Gastroesophageal sphincter (tissue), 4 donors: Measurements from ENCODE around the gene LRRC25. TPM values are rescaled to one million over a fixed set of nuclear protein-coding genes. Genes with fewer than 3 reads are reported as not detected.

Experiments
- ATAC-seq: fragments of 150-250 bp; one replicate; pipeline ENCODE4 v1.9.1; 2016; ENCODE audit warnings: mild to moderate bottlenecking, moderate library complexity
- H3K27ac ChIP-seq, 4 donors: fragments of 200-600 bp; sonication (generic) in 3 of 4; 1 replicate in 3 of 4; 2 replicates in 1 of 4; pipeline ENCODE4 v1.5.1; 2016 to 2019
- H3K27me3 ChIP-seq: fragments of 200-600 bp; sonication (generic); one replicate; pipeline ENCODE4 v1.5.1; 2019
- H3K36me3 ChIP-seq, 2 donors: fragments of 200-600 bp; sonication (generic); one replicate each; pipeline ENCODE4 v1.5.1; 2019; ENCODE audit warnings: control low read depth in 1 of 2
- H3K4me1 ChIP-seq, 3 donors: fragments of 200-600 bp; sonication (generic); 1 replicate in 2 of 3; 2 replicates in 1 of 3; pipeline ENCODE4 v1.5.1; 2016 to 2019; ENCODE audit warnings: control low read depth in 2 of 3
- H3K4me3 ChIP-seq, 2 donors: fragments of 200-600 bp; sonication (generic); one replicate each; pipeline ENCODE4 v1.5.1; 2019; ENCODE audit warnings: mild to moderate bottlenecking in 1 of 2, moderate library complexity in 1 of 2
- H3K9me3 ChIP-seq, 3 donors: fragments of 200-600 bp; sonication (generic); one replicate each; pipeline ENCODE4 v1.5.1; 2017 to 2019; ENCODE audit warnings: control low read depth in 2 of 3
- EP300 ChIP-seq: sonication (generic); formaldehyde crosslinking; IDR thresholded peaks from one replicate; pipeline ENCODE4 v1.6.1; 2017; ENCODE audit warnings: antibody characterized with exemption, mild to moderate bottlenecking
- POLR2A ChIP-seq, 2 donors: fragments of 450-650 bp; IDR thresholded peaks; one replicate each; pipeline ENCODE4 v1.6.1; 2017; ENCODE audit warnings: antibody characterized with exemption in 2 of 2, mild to moderate bottlenecking in 2 of 2, moderate library complexity in 1 of 2
- POLR2AphosphoS5 ChIP-seq: sonication (generic); formaldehyde crosslinking; IDR thresholded peaks from one replicate; pipeline ENCODE4 v1.6.1; 2017; ENCODE audit warnings: antibody characterized with exemption
- WGBS, 2 donors: methylation state at CpG; one replicate each; pipeline ENCODE4 v1.1.5; 2018; ENCODE audit warnings: low coverage in 1 of 2; 5-methylcytosine and 5-hydroxymethylcytosine counted together
- small RNA-seq, 4 donors: library from RNA; depleted of rRNA; stranded (forward); fragments of <200 nt; gene quantifications; one replicate each; pipeline ENCODE3, GENCODE V24; 2016
- total RNA-seq, 4 donors: library from RNA; depleted of rRNA; stranded (reverse); fragments of >200 nt; gene quantifications; one replicate each; pipeline ENCODE4 v1.1.0, GENCODE V29; 2016
- TF ChIP-seq, protein P1 (sequence below), 4 experiments: fragments of 200-600 bp in 2 of 4; fragments of 450-650 bp in 2 of 4; sonication (generic) in 1 of 4; IDR thresholded peaks; one replicate each; pipeline ENCODE4 v1.5.1; 2017 to 2019; ENCODE audit warnings: antibody characterized with exemption in 4 of 4, mild to moderate bottlenecking in 2 of 4, moderate library complexity in 2 of 4

LRRC25 gene
- total RNA-seq, 4 donors from 2014 or later = 1.9 to 19.0 (median 4.8) TPM

DNA sequence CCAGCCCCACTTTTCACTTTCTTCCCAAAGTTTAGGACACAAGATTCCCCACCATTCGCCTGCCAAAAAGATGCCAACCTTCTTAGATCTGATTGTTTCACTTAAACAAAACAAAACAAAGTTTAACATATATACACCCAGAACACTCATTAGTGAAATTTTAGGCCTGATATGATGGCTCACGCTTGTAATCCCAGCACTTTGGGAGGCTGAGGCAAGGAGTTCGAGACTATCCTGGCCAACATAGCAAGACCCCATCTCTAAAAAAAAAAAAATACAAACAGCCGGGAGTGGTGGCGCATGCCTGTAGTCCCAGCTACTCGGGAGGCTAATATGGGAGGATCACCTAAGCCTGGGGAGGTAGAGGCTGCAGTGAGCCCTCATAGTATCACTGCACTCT, 52.1 kb downstream of the LRRC25 start:
- WGBS, 2 donors = 100% methylated on average over 3 to 4 of the region's 6 CpGs
- TF ChIP-seq EP300 (no peak), POLR2AphosphoS5 (no peak), POLR2A (IDR thresholded peaks at IDR 0.05) (no peak)
- TF ChIP-seq, protein P1, sequence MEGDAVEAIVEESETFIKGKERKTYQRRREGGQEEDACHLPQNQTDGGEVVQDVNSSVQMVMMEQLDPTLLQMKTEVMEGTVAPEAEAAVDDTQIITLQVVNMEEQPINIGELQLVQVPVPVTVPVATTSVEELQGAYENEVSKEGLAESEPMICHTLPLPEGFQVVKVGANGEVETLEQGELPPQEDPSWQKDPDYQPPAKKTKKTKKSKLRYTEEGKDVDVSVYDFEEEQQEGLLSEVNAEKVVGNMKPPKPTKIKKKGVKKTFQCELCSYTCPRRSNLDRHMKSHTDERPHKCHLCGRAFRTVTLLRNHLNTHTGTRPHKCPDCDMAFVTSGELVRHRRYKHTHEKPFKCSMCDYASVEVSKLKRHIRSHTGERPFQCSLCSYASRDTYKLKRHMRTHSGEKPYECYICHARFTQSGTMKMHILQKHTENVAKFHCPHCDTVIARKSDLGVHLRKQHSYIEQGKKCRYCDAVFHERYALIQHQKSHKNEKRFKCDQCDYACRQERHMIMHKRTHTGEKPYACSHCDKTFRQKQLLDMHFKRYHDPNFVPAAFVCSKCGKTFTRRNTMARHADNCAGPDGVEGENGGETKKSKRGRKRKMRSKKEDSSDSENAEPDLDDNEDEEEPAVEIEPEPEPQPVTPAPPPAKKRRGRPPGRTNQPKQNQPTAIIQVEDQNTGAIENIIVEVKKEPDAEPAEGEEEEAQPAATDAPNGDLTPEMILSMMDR (IDR thresholded peaks at IDR 0.05) = no peak
- no peaks in the 10 kb centered on the region for H3K27me3 ChIP-seq
- ATAC-seq = no peak
- no peak overlapping the region for H3K4me3 ChIP-seq
- H3K9me3 ChIP-seq = no peaks in the 10 kb centered on the region
- H3K36me3 ChIP-seq = peaks cover 0 to 46% of the 10 kb centered on the region in 2 donors
- peaks cover 0 to 42% (median 3%) of the 10 kb centered on the region in 3 donors for H3K4me1 ChIP-seq
- H3K27ac ChIP-seq = no peak overlapping the region

DNA sequence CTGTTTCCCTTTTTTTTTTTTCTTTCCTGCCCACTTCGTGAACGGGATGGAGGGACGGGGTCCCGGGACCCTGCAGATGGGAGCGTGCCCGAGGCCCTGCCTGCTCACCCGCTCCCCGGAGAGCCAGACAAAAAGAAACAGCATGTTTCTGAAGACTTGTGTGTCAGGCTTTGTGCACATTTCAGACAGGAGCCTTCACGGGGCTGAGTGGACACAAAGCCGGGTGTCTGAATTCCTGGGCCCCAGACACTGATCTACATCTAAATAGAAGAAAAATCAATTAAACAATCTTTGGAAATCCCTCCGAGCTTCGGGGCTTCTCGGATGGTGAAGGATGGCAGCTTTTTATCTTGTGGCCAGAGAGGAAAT, 52.9 kb downstream of the LRRC25 start:
- Histone ChIP-seq H3K27me3 (no peaks in the 10 kb centered on the region), H3K9me3 (no peaks in the 10 kb centered on the region), H3K4me3 (no peak overlapping the region), H3K36me3 (peaks cover 0 to 42% of the 10 kb centered on the region in 2 donors), H3K4me1 (peaks cover 0 to 44% (median 3%) of the 10 kb centered on the region in 3 donors), H3K27ac (peak overlapping the region in 2 of 4 donors; percentile 50 to 51)
- WGBS, 2 donors = 45 to 50% methylated on average over 5 of the region's 13 CpGs
- ATAC-seq = no peak
- no peak for TF ChIP-seq POLR2AphosphoS5
- no peak for TF ChIP-seq POLR2A (IDR thresholded peaks at IDR 0.05)
- TF ChIP-seq, protein P1 (IDR thresholded peaks at IDR 0.05) = no peak
- no peak for TF ChIP-seq EP300

DNA sequence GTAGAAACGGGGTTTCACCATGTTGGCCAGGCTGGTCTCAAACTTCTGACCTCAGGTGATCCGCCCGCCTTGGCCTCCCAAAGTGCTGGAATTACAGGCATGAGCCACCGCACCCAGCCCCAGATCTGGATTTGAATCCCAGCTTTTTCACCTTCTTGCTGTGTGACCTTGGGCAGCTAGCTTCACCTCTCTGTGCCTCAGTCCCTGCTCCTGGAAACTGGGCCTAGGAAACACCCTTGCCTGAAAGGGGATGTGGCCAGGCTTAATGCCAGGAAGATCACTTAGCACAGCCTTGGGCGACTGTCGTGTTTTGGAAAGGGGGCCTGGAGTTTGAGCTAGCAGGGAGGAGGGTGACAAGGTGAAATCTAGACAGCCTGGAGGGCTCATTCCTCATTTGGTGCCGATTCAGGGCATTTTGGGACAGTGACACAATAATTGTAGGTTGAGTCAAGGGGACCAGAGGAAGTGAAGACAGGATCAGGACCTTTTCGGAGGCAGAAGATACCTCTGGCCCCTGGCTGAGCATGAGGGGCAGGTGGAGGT, 55.3 kb downstream of the LRRC25 start:
- peaks cover 0 to 49% (median 3%) of the 10 kb centered on the region in 3 donors for H3K4me1 ChIP-seq
- 74% methylated on average over 4 of the region's 8 CpGs; no CpG with 5 or more reads in 1 of the 2 donors for WGBS, 2 donors
- peaks cover 0 to 30% of the 10 kb centered on the region in 2 donors for H3K36me3 ChIP-seq
- H3K27ac ChIP-seq = peak overlapping the region in 3 of 4 donors; percentile 84 to 90 (median 85)
- TF ChIP-seq POLR2A (IDR thresholded peaks at IDR 0.05) (no peak), EP300 (no peak), POLR2AphosphoS5 (no peak)
- TF ChIP-seq, protein P1 (IDR thresholded peaks at IDR 0.05) = no peak
- no peaks in the 10 kb centered on the region for H3K27me3 ChIP-seq
- H3K9me3 ChIP-seq = no peaks in the 10 kb centered on the region
- H3K4me3 ChIP-seq = no peak overlapping the region
- ATAC-seq = no peak

Small RNAs within 50 kb of the gene (small RNA-seq; reads per million reads assigned to genes)
- 0 reads per million in 4 donors for gene MIR3189

Other genes with a start within 250 kb of the LRRC25 start
- 10 to 100 TPM in 3 of 4 donors, 1 to 10 TPM in 1; 5.3 to 30.1 (median 22.7) TPM for gene PIK3R2, start 244.5 kb downstream of the LRRC25 start, total RNA-seq
- 10 to 100 TPM in 3 of 4 donors, 1 to 10 TPM in 1; 4.4 to 79.6 (median 40.8) TPM for gene IFI30, start 223.8 kb downstream of the LRRC25 start, total RNA-seq
- gene MPV17L2, start 204.4 kb downstream of the LRRC25 start, total RNA-seq = 10 to 100 TPM; 13.8 to 30.7 (median 22.4) TPM
- 1 to 10 TPM in 3 of 4 donors, under 1 TPM in 1; 0.92 to 3.8 (median 1.6) TPM for gene RAB3A, start 193.6 kb downstream of the LRRC25 start, total RNA-seq
- 1 to 10 TPM in 1 of 4 donors, under 1 TPM in 3; 0.35 to 2.3 (median 0.53) TPM for gene PDE4C, start 171.2 kb downstream of the LRRC25 start, total RNA-seq
- 1 to 10 TPM in 2 of 4 donors, under 1 TPM in 2; 0.27 to 4.4 (median 1.3) TPM for gene IQCN, start 123.2 kb downstream of the LRRC25 start, total RNA-seq
- 100 to 1,000 TPM; 241 to 573 (median 297) TPM for gene JUND, start 116.0 kb downstream of the LRRC25 start, total RNA-seq
- 100 to 1,000 TPM in 1 of 4 donors, 10 to 100 TPM in 3; 81.2 to 116 (median 94.5) TPM for gene LSM4, start 74.5 kb downstream of the LRRC25 start, total RNA-seq
- gene PGPEP1, start 57.0 kb downstream of the LRRC25 start, total RNA-seq = 10 to 100 TPM; 15.0 to 38.2 (median 23.1) TPM
- gene GDF15, start 11.5 kb downstream of the LRRC25 start, total RNA-seq = 1 to 10 TPM in 3 of 4 donors, under 1 TPM in 1; 0.62 to 3.7 (median 3.0) TPM
- 10 to 100 TPM; 58.4 to 76.2 (median 61.3) TPM for gene SSBP4, start 21.8 kb upstream of the LRRC25 start, total RNA-seq
- 10 to 100 TPM; 15.2 to 31.6 (median 19.8) TPM for gene ISYNA1, start 40.5 kb upstream of the LRRC25 start, total RNA-seq
- gene ELL, start 124.4 kb upstream of the LRRC25 start, total RNA-seq = 10 to 100 TPM; 12.5 to 19.0 (median 14.7) TPM
- gene FKBP8, start 146.0 kb upstream of the LRRC25 start, total RNA-seq = 100 to 1,000 TPM; 408 to 436 (median 418) TPM
- gene KXD1, start 160.2 kb upstream of the LRRC25 start, total RNA-seq = 100 to 1,000 TPM; 130 to 137 (median 135) TPM
- 100 to 1,000 TPM; 371 to 644 (median 574) TPM for gene UBA52, start 174.2 kb upstream of the LRRC25 start, total RNA-seq
- gene REX1BD, start 191.2 kb upstream of the LRRC25 start, total RNA-seq = 10 to 100 TPM; 64.8 to 72.6 (median 68.6) TPM
- 10 to 100 TPM; 10.9 to 67.4 (median 42.7) TPM for gene CRLF1, start 209.2 kb upstream of the LRRC25 start, total RNA-seq
- 1 to 10 TPM in 3 of 4 donors, under 1 TPM in 1; 0.96 to 4.0 (median 2.0) TPM for gene TMEM59L, start 215.2 kb upstream of the LRRC25 start, total RNA-seq
- gene KLHL26, start 239.4 kb upstream of the LRRC25 start, total RNA-seq = 10 to 100 TPM; 12.9 to 19.0 (median 14.6) TPM